ENCODE measurements around the gene INKA2. TPM values are rescaled to one million over a fixed set of nuclear protein-coding genes. Genes with fewer than 3 reads are reported as not detected.

The INKA2 gene
- total RNA-seq, 1 experiment from 2014 or later, result 0.54 TPM

- Histone ChIP-seq H3K27ac (ENCODE audit: low read length) (no peak overlapping the region), H3K4me3 (ENCODE audit: low read depth in 2 of 2, low read length in 2 of 2) (no peak overlapping the region), H3K27me3 (ENCODE audit: control insufficient read depth, insufficient read depth, low read length) (no peaks in the 10 kb centered on the region), H3K9me3 (ENCODE audit: control insufficient read depth, insufficient read depth, low read depth, low read length) (no peaks in the 10 kb centered on the region), H3K36me3 (ENCODE audit: control insufficient read depth, insufficient read depth, low read length) (no peaks in the 10 kb centered on the region), H3K4me1 (ENCODE audit: control insufficient read depth, insufficient read depth, low read length) (no peaks in the 10 kb centered on the region)
- intact Hi-C loops (cut with micrococcal nuclease; ENCODE audit: unreplicated experiment) (no loop called here), in situ Hi-C loops (cut with HindIII; ENCODE audit: low pct_unique_long_range_greater_than_20kb, low sequenced_read_pairs) (no loop called here)
- DNase-seq (ENCODE audit: low read depth, low spot score) (no peak), ATAC-seq (no peak)
- POLR2A ChIA-PET, result no interaction called here
- CTCF ChIA-PET, result no interaction called here
- BruUV-seq (replicated peaks), result no TSS peak
- TF ChIP-seq SIN3A (IDR thresholded peaks at IDR 0.05; ENCODE audit: borderline replicate concordance, insufficient read depth, low read depth, low read length) (no peak), POLR2AphosphoS5 (IDR thresholded peaks at IDR 0.05; ENCODE audit: low read depth, low read length) (no peak)
These were observed 37.2 kb upstream of the INKA2 start for GRCh38 chr1:111776391-111776790.

DNA sequence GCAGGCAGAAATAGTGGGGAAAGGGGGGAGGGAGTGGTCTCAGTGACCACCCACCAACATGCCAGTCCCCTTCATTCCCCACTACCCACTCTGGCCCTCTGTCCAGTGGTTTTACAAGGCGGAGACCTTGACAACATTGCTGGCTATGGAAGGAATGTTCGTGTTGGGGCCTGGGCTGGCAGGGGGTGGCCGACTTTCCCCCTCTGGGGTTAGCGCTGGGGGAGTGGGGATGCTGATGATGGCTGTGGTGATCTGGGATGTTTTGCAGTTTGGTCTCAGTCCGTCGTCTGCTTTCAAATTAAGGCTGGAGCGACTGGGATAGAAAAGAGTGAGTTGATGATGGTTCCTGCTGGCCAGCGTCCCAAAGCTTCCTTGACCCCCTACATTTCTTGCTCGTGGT, 36.8 kb upstream of the INKA2 start:
- Histone ChIP-seq H3K9me3 (ENCODE audit: control insufficient read depth, insufficient read depth, low read depth, low read length) (no peaks in the 10 kb centered on the region), H3K36me3 (ENCODE audit: control insufficient read depth, insufficient read depth, low read length) (no peaks in the 10 kb centered on the region), H3K27me3 (ENCODE audit: control insufficient read depth, insufficient read depth, low read length) (no peaks in the 10 kb centered on the region), H3K27ac (ENCODE audit: low read length) (no peak overlapping the region), H3K4me1 (ENCODE audit: control insufficient read depth, insufficient read depth, low read length) (no peaks in the 10 kb centered on the region), H3K4me3 (ENCODE audit: low read depth in 2 of 2, low read length in 2 of 2) (no peak overlapping the region)
- no TSS peak for BruUV-seq (replicated peaks)
- in situ Hi-C loops (cut with HindIII; ENCODE audit: low pct_unique_long_range_greater_than_20kb, low sequenced_read_pairs) (no loop called here), intact Hi-C loops (cut with micrococcal nuclease; ENCODE audit: unreplicated experiment) (no loop called here)
- DNase-seq (ENCODE audit: low read depth, low spot score) (no peak), ATAC-seq (no peak)
- POLR2A ChIA-PET, result no interaction called here
- no peak for TF ChIP-seq TCF7L2 (IDR thresholded peaks at IDR 0.05; ENCODE audit: low read depth, low read length)
- TF ChIP-seq, protein P1, sequence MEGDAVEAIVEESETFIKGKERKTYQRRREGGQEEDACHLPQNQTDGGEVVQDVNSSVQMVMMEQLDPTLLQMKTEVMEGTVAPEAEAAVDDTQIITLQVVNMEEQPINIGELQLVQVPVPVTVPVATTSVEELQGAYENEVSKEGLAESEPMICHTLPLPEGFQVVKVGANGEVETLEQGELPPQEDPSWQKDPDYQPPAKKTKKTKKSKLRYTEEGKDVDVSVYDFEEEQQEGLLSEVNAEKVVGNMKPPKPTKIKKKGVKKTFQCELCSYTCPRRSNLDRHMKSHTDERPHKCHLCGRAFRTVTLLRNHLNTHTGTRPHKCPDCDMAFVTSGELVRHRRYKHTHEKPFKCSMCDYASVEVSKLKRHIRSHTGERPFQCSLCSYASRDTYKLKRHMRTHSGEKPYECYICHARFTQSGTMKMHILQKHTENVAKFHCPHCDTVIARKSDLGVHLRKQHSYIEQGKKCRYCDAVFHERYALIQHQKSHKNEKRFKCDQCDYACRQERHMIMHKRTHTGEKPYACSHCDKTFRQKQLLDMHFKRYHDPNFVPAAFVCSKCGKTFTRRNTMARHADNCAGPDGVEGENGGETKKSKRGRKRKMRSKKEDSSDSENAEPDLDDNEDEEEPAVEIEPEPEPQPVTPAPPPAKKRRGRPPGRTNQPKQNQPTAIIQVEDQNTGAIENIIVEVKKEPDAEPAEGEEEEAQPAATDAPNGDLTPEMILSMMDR (IDR thresholded peaks at IDR 0.05), result no peak
- TF ChIP-seq, protein P2, sequence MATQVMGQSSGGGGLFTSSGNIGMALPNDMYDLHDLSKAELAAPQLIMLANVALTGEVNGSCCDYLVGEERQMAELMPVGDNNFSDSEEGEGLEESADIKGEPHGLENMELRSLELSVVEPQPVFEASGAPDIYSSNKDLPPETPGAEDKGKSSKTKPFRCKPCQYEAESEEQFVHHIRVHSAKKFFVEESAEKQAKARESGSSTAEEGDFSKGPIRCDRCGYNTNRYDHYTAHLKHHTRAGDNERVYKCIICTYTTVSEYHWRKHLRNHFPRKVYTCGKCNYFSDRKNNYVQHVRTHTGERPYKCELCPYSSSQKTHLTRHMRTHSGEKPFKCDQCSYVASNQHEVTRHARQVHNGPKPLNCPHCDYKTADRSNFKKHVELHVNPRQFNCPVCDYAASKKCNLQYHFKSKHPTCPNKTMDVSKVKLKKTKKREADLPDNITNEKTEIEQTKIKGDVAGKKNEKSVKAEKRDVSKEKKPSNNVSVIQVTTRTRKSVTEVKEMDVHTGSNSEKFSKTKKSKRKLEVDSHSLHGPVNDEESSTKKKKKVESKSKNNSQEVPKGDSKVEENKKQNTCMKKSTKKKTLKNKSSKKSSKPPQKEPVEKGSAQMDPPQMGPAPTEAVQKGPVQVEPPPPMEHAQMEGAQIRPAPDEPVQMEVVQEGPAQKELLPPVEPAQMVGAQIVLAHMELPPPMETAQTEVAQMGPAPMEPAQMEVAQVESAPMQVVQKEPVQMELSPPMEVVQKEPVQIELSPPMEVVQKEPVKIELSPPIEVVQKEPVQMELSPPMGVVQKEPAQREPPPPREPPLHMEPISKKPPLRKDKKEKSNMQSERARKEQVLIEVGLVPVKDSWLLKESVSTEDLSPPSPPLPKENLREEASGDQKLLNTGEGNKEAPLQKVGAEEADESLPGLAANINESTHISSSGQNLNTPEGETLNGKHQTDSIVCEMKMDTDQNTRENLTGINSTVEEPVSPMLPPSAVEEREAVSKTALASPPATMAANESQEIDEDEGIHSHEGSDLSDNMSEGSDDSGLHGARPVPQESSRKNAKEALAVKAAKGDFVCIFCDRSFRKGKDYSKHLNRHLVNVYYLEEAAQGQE (IDR thresholded peaks at IDR 0.05; ENCODE audit: insufficient read depth in 1 of 2, low read depth in 2 of 2, low read length in 1 of 2), result no peak
- no peak for TF ChIP-seq SIN3A (IDR thresholded peaks at IDR 0.05; ENCODE audit: borderline replicate concordance, insufficient read depth, low read depth, low read length)
- no peak for TF ChIP-seq POLR2AphosphoS5 (IDR thresholded peaks at IDR 0.05; ENCODE audit: low read depth, low read length)
- CTCF ChIA-PET, result no interaction called here

DNA sequence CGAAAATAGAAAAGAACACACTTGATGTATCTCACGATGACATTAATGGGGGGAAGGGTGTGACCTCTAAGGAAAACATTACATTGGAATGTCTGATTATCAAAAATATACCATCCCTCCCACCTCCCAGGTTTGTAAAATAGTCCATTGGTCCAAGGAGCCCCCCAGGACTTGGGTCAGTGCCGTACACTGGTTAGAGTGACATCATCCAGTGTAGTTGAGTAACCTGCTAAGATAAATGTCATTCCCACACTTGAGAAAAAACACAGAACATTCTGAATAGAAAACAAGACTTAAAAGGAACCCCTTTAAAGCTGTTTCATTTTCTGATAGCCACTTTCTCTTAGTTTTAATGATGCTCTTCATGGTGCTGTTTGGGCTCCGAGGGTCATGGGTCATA, 31.7 kb upstream of the INKA2 start:
- in situ Hi-C loops (cut with HindIII; ENCODE audit: low pct_unique_long_range_greater_than_20kb, low sequenced_read_pairs), result no loop called here
- BruUV-seq (replicated peaks), result no TSS peak
- H3K4me3 ChIP-seq (ENCODE audit: low read depth in 2 of 2, low read length in 2 of 2), result no peak overlapping the region
- DNase-seq (ENCODE audit: low read depth, low spot score) (no peak), ATAC-seq (no peak)
- POLR2A ChIA-PET, result no interaction called here
- no peaks in the 10 kb centered on the region for H3K27me3 ChIP-seq (ENCODE audit: control insufficient read depth, insufficient read depth, low read length)
- intact Hi-C loops (cut with micrococcal nuclease; ENCODE audit: unreplicated experiment), result no loop called here
- no peaks in the 10 kb centered on the region for H3K9me3 ChIP-seq (ENCODE audit: control insufficient read depth, insufficient read depth, low read depth, low read length)
- peaks cover 3% of the 10 kb centered on the region; the same call in 1 of the 2 replicates for H3K36me3 ChIP-seq (ENCODE audit: control insufficient read depth, insufficient read depth, low read length)
- CTCF ChIA-PET, result interaction anchor here (0.6 kb wide), 1 partner anchor 21 kb away, joined by 3 read pairs; no protein-coding TSS in a partner anchor
- H3K27ac ChIP-seq (ENCODE audit: low read length), result no peak overlapping the region
- H3K4me1 ChIP-seq (ENCODE audit: control insufficient read depth, insufficient read depth, low read length), result no peaks in the 10 kb centered on the region
- TF ChIP-seq, protein P2 (IDR thresholded peaks at IDR 0.05; ENCODE audit: insufficient read depth in 1 of 2, low read depth in 2 of 2, low read length in 1 of 2), result no peak
- TF ChIP-seq, protein P1 (IDR thresholded peaks at IDR 0.05), result no peak
- TF ChIP-seq SIN3A (IDR thresholded peaks at IDR 0.05; ENCODE audit: borderline replicate concordance, insufficient read depth, low read depth, low read length) (no peak), POLR2AphosphoS5 (IDR thresholded peaks at IDR 0.05; ENCODE audit: low read depth, low read length) (no peak), TCF7L2 (IDR thresholded peaks at IDR 0.05; ENCODE audit: low read depth, low read length) (no peak)

All from Panc1 (cell line).